G401.6 (cell line): ENCODE results near the gene MAX.
A peak's percentile ranks its signal among the peaks of the same experiment; 100 is the strongest.

Experiments
- FAIRE-seq: peaks from 2 replicates; lab custom pipeline; 2012; peaks lifted over from hg19 to GRCh38; lab: Jason Lieb, UNC

Gene MAX

GRCh38 chr14:65102441-65103149 lies at the start of gene MAX:
TSS of gene MAX (minus strand) at chr14:65102517. CDS start at chr14:65102339, 178 bp downstream.
- FAIRE-seq: peak; percentile 46

GRCh38 chr14:65151609-65151956 lies 49.3 kb upstream of the MAX start:
- FAIRE-seq: no peak

- FAIRE-seq: no peak
Measured at GRCh38 chr14:65150898-65151608, 48.7 kb upstream of the MAX start.

- no peak for FAIRE-seq
Measured at GRCh38 chr14:65149116-65149515, 46.8 kb upstream of the MAX start.

GRCh38 chr14:65144170-65144569 lies 41.9 kb upstream of the MAX start:
- FAIRE-seq: no peak

GRCh38 chr14:65142914-65143625 lies 40.8 kb upstream of the MAX start:
- FAIRE-seq: no peak

GRCh38 chr14:65142429-65142828 lies 40.1 kb upstream of the MAX start:
- FAIRE-seq: no peak

GRCh38 chr14:65141523-65141922 lies 39.2 kb upstream of the MAX start:
- no peak for FAIRE-seq

GRCh38 chr14:65137648-65138307 lies 35.5 kb upstream of the MAX start:
- no peak for FAIRE-seq

GRCh38 chr14:65134651-65135579 lies 32.6 kb upstream of the MAX start:
- no peak for FAIRE-seq

- no peak for FAIRE-seq
Measured at GRCh38 chr14:65132855-65133254, 30.5 kb upstream of the MAX start.

- FAIRE-seq: no peak
Measured at GRCh38 chr14:65131301-65131701, 29.0 kb upstream of the MAX start.

- no peak for FAIRE-seq
Measured at GRCh38 chr14:65128096-65128495, 25.8 kb upstream of the MAX start.

GRCh38 chr14:65117769-65118745 lies 15.7 kb upstream of the MAX start:
- FAIRE-seq: no peak

GRCh38 chr14:65115615-65116014 lies 13.3 kb upstream of the MAX start:
- FAIRE-seq: no peak

GRCh38 chr14:65110525-65110924 lies 8.2 kb upstream of the MAX start:
- no peak for FAIRE-seq

- FAIRE-seq: no peak
Measured at GRCh38 chr14:65109357-65109756, 7.0 kb upstream of the MAX start.

- FAIRE-seq: no peak
Measured at GRCh38 chr14:65107200-65107599, 4.9 kb upstream of the MAX start.

GRCh38 chr14:65106736-65107135 lies 4.4 kb upstream of the MAX start:
- no peak for FAIRE-seq

GRCh38 chr14:65106316-65106715 lies 4.0 kb upstream of the MAX start:
- FAIRE-seq: no peak

- FAIRE-seq: no peak
Measured at GRCh38 chr14:65104791-65105190, 2.5 kb upstream of the MAX start.
